HG03159 (cell line): ENCODE measurements around the gene HS6ST3.
"Not testable (repeated sequence)": the region's sequence is repeated elsewhere in the genome, so short reads cannot be mapped to it uniquely, and the experiment has no call there.

Experiments used
- ATAC-seq: cut with Tn5 transposase; IDR thresholded peaks from one replicate; pipeline ENCODE4 v1.9.1; 2021; ENCODE audit warnings: mild to moderate bottlenecking, moderate library complexity; ENCODE audit not compliant: unreplicated experiment

The HS6ST3 gene

GRCh38 chr13:96772426-96772825 lies 682.5 kb downstream of the HS6ST3 start:
- no peak for ATAC-seq

- not testable (repeated sequence) for ATAC-seq
Observed at GRCh38 chr13:96778302-96778701, 688.4 kb downstream of the HS6ST3 start.

- no peak for ATAC-seq
Observed at GRCh38 chr13:96779691-96780090, 689.8 kb downstream of the HS6ST3 start.

DNA sequence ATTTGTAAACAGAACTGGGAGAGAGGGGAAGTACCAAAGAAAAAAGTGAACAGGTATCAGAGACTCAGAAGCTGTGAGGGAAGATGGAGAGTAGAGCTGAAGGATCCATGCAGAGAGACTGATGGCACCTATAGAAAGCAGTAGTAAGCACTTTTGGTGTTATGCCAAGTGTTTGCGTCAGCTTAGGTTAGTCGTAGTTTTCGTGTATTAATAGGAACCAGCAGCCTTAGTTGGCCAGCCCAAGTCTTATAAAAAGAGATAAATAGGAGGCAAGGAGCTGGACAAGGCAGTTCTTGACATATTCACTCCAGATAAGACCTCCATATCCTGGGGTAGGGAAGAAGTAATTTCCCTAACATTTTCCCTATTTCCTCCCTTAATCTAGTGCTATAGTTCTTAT lies 690.2 kb downstream of the HS6ST3 start:
- no peak for ATAC-seq

- ATAC-seq = no peak
Observed at GRCh38 chr13:96781141-96781540, 691.2 kb downstream of the HS6ST3 start.

GRCh38 chr13:96782186-96782585 lies 692.3 kb downstream of the HS6ST3 start:
- ATAC-seq = no peak

- ATAC-seq = no peak
Observed at GRCh38 chr13:96783057-96783456, 693.1 kb downstream of the HS6ST3 start.

- no peak for ATAC-seq
Observed at GRCh38 chr13:96783511-96783910, 693.6 kb downstream of the HS6ST3 start.

DNA sequence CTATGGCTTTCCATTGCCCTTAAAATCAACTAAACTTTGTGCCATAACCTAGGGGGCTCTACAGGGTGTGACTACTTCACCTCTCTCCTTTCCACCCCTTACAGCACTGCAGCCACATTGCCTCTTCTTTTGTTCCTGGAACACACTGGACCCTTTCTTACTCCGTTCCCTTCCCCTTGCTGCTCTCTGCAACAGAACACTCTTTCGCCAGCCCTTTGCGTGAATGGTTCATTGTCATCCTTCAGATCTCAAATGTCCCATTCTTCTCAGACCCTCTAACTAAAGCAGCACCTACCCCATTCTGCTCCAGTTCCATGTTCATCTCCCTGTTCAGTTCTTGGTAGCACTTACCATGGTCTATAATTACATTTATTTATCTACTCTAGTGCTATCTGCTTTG lies 696.1 kb downstream of the HS6ST3 start:
- no peak for ATAC-seq

DNA sequence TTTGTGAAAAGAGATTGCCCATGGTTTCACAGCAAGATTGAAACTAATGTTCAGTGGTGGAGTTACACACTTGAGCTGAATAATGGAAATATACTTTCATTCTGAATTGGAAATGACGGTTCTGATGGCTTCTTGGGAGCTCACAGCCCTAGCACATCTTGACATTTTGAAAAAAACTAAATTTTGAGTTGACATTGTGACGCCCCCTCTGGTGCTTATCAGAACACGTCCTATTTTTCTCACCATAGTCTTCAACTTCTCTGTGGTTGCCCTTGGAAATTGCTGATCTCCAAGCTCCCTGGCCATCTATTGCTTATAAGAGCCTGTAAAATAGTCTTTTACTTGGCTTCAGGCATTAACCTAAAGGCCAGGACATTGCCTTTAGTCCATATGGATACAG lies 702.3 kb downstream of the HS6ST3 start:
- no peak for ATAC-seq

DNA sequence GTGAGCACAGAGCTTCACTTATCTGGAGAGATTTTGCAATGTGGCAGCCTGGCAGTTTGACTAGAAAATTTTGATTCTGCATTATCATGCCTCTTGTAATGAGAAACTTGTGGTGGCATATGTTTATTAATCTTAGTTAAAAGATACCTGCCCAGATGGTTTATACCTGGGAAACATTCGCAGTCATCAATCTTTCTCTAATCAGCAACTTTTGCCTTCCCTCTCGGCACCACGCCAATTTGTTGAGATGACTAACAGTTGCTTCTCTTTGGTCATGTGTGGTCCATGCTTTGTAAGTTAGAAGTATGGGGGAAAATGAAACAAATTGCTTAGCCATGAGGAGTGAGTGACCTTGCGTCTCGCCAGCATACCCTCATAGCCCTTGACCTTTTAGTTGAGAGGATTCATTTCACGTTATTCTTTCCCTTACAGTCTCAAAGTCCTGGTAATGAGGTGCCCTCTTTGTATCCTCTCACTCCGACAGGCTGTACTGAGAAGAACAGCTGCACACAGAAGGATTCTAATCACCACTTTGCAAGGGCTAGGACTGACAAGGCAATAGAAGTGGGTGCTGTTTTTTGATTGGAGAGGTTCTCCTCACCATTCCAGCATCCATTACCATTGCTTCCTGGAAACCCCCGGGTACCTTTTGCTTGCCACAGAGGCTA lies 703.0 kb downstream of the HS6ST3 start:
- no peak for ATAC-seq

DNA sequence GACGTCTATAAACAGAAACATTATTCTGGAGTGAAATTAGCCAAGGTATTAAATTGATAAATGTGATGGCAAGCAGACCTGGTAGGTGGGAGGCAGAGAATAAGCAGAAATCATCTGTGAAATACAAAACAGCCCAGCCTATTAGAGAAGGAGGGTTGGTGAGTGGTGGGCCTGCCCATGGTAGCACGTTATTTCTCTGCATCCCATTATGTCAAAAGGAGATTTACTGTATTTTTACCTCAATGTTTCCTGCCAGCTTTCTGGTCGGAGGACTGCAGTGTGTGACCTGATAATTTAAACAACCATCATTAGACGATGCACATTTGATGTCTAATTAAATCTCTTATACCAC lies 703.5 kb downstream of the HS6ST3 start:
- no peak for ATAC-seq

- no peak for ATAC-seq
Observed at GRCh38 chr13:96794669-96795068, 704.8 kb downstream of the HS6ST3 start.

- ATAC-seq = no peak
Observed at GRCh38 chr13:96795670-96796069, 705.8 kb downstream of the HS6ST3 start.

DNA sequence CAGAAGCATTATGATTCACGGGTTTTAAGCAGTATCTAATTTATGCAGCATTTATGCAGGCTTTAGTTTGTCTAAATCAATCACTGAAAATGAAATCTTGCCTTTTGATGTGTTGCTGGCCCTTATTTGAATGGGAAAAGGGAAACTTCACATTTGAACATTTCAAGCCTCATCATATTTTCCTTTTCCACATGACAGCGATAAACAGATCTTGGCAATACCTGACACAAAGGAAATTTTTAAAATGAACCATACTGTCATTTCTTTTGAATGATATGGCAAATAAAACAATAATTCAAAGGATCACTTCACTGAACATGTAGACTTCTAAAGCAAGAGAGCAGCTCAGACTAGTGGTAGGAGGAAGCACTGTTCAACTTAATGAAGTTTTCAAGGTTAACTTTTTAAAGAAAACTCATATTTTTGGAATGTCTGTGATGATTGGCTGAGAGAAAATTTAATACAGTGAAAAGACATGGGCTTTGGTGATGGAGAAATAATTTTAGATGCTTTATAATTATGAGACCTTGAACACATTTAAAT lies 706.3 kb downstream of the HS6ST3 start:
- ATAC-seq = no peak

DNA sequence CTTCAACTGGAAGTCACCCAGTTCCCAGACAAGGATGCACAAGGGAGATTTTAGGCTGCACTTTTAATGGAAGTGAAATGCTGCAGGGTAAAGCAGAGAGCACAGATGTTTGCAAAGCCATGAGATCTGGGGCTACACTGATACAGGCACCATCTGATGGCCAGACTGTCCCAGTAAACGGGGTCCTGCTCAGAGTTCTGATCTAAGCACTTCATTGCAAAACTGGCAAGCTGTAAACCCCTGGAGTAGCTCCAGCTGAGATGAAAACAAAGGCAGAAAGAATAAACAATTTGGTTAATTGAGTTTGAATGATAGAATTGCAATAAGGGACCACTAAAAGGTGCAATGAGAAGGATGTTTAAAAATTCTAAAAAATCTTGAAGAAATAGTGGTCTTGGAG lies 707.2 kb downstream of the HS6ST3 start:
- ATAC-seq = no peak

DNA sequence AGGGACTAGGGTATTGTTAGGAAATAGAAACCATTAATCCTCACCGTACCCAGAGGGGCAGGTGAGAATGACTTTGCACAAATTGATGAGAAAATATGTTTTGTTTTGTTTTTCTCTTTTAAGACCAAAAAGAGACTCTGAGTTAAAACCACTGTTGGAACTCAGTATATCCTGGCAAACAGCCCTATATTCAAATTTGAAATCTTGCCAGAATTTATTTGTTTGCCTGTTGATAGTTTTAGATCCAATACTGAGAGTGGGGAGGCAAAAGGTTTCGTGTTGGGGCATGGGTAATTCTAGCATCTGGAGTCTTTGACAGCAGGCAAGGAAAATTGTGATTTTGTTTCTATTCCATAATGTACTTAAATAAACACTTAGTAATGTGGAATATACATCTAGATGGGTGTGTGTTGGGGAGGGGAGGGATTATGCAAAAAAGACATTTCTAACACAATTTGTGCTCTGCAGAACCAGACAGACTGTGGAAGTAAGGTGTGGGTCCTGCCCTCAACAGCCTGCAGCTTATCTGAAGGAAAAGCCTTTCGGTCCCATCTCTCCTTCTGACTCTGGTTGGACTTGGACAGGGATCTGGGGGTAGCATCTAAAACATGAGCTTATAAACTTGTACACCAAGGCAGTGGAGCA lies 713.7 kb downstream of the HS6ST3 start:
- no peak for ATAC-seq

- no peak for ATAC-seq
Observed at GRCh38 chr13:96804174-96804573, 714.3 kb downstream of the HS6ST3 start.

GRCh38 chr13:96806746-96807145 lies 716.8 kb downstream of the HS6ST3 start:
- no peak for ATAC-seq

GRCh38 chr13:96809366-96810096 lies 719.6 kb downstream of the HS6ST3 start:
- ATAC-seq = no peak

DNA sequence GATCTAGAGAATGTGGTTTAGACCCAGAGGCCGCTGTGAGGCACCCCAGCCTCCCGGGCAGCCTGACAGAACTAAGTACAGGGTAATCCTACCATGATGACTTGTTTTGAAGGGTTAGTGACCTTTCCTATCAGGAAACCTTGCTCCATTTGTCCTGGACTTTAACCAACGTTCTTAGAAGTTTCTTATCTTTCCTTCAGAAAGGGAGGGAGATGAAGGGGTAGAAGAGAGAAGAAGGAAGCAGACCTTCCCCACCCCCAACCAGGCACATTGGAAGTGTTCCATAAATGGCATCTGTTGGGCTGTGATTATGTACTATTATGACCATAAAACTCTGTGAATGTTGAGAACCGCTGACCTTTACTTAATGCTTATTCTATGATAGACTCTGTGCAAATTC lies 720.2 kb downstream of the HS6ST3 start:
- ATAC-seq = no peak

- ATAC-seq = no peak
Observed at GRCh38 chr13:96811049-96811448, 721.1 kb downstream of the HS6ST3 start.
